AG10803 (cell line): ENCODE data around the gene HNRNPC.
"Not testable (repeated sequence)": the region's sequence is repeated elsewhere in the genome, so short reads cannot be mapped to it uniquely, and the experiment has no call there.

ENCODE experiments used
- DNase-seq: peaks from one replicate; pipeline ENCODE4 v3.0.0; 2010; ENCODE audit warnings: low read depth
- H3K4me3 ChIP-seq: 2 replicates; pipeline ENCODE4 v1.5.1; 2011; ENCODE audit warnings: mild to moderate bottlenecking, low read length, control low read depth
- TF ChIP-seq, protein P1 (sequence below): conservative IDR thresholded peaks from 2 replicates; pipeline ENCODE4 v1.5.1; 2011; ENCODE audit warnings: mild to moderate bottlenecking, low read length, control low read depth, inconsistent platforms

Gene HNRNPC

DNA sequence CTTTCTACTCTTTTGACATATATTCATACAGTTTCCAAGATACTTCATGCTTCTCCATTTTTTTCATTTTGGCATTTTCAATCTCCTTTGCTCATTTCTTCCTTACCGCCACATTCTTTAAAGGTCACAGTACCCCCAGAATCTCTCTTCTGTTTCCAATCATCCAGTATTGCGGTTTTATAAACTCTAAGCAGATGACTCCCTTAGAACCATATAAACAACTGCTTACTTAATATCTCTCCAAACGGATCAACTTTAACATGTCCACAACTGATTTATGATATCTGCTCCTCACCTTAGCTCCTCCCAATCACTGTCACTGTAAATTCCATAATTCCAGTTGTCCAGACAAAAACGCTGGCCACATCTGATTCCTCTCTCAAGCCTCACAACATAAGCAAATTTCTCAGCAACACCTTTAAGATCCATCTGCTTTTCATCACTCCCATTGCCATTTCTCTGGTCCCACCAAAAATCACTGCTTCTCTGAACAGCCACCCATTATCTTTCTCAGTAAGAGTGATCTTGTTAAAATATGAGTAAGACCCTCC lies 49.6 kb downstream of the HNRNPC start:
- DNase-seq, result peak; percentile 44
- H3K4me3 ChIP-seq, result no peak overlapping the region
- TF ChIP-seq, protein P1, sequence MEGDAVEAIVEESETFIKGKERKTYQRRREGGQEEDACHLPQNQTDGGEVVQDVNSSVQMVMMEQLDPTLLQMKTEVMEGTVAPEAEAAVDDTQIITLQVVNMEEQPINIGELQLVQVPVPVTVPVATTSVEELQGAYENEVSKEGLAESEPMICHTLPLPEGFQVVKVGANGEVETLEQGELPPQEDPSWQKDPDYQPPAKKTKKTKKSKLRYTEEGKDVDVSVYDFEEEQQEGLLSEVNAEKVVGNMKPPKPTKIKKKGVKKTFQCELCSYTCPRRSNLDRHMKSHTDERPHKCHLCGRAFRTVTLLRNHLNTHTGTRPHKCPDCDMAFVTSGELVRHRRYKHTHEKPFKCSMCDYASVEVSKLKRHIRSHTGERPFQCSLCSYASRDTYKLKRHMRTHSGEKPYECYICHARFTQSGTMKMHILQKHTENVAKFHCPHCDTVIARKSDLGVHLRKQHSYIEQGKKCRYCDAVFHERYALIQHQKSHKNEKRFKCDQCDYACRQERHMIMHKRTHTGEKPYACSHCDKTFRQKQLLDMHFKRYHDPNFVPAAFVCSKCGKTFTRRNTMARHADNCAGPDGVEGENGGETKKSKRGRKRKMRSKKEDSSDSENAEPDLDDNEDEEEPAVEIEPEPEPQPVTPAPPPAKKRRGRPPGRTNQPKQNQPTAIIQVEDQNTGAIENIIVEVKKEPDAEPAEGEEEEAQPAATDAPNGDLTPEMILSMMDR, result no peak

DNA sequence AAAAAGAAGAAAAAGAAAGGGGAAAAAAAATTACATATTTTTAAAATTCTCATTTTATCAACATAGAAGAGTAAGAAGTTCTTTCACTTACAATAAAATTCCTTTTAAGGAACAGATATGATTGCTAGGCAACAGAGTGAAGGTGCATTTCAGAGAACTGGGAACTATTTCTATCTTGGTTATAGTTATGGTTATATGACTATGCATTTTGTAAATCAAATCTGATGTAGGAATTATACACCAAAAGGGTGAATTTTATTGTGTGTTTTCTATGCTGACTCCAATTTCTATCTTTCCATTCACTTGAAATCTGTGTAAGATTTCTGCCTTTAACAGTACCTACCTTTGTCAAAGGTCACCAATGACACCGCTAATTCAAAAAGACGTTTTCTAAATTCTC lies 50.1 kb downstream of the HNRNPC start:
- H3K4me3 ChIP-seq, result no peak overlapping the region
- TF ChIP-seq, protein P1, result no peak
- no peak for DNase-seq

GRCh38 chr14:21215879-21216251 lies 53.4 kb downstream of the HNRNPC start:
- TF ChIP-seq, protein P1, result no peak

GRCh38 chr14:21215130-21215878 lies 53.9 kb downstream of the HNRNPC start:
- no peak overlapping the region for H3K4me3 ChIP-seq
- TF ChIP-seq, protein P1, result no peak
- DNase-seq, result no peak

More at GRCh38 chr14:21215879-21216251, 53.4 kb downstream of the HNRNPC start:
- no peak for DNase-seq
- no peak overlapping the region for H3K4me3 ChIP-seq

GRCh38 chr14:21213652-21214051 lies 55.6 kb downstream of the HNRNPC start:
- no peak for DNase-seq
- TF ChIP-seq, protein P1, result no peak
- H3K4me3 ChIP-seq, result no peak overlapping the region

GRCh38 chr14:21212824-21213223 lies 56.4 kb downstream of the HNRNPC start:
- not testable (repeated sequence) for DNase-seq, H3K4me3 ChIP-seq

- no peak for DNase-seq
- TF ChIP-seq, protein P1, result no peak
- H3K4me3 ChIP-seq, result no peak overlapping the region
Observed at GRCh38 chr14:21211509-21211908, 57.7 kb downstream of the HNRNPC start.
